Stimulated activated CD8-positive, alpha-beta memory T cell treated with anti-CD3 and anti-CD28 coated beads, Interleukin-4, amount 100 ng/mL, for 4 hours (primary cell): Measurements from ENCODE around the gene NR2E1.

Experiments used
- DNase-seq, 2 donors: peaks; one replicate each; pipeline ENCODE4 v3.0.0-alpha.2; 2020; ENCODE audit warnings: low read depth in 2 of 2, low spot score in 1 of 2

Gene NR2E1

GRCh38 chr6:108207013-108207412 lies 41.2 kb downstream of the NR2E1 start:
- DNase-seq = no peak

GRCh38 chr6:108209738-108210137 lies 43.9 kb downstream of the NR2E1 start:
- no peak for DNase-seq

- DNase-seq = no peak
Measured at GRCh38 chr6:108210556-108210955, 44.7 kb downstream of the NR2E1 start.

GRCh38 chr6:108211671-108212070 lies 45.8 kb downstream of the NR2E1 start:
- DNase-seq = no peak

- DNase-seq = no peak
Measured at GRCh38 chr6:108222064-108222463, 56.2 kb downstream of the NR2E1 start.

GRCh38 chr6:108222504-108222903 lies 56.7 kb downstream of the NR2E1 start:
- DNase-seq = no peak

GRCh38 chr6:108227290-108227689 lies 61.5 kb downstream of the NR2E1 start:
- DNase-seq = no peak

GRCh38 chr6:108228416-108228815 lies 62.6 kb downstream of the NR2E1 start:
- DNase-seq = no peak

GRCh38 chr6:108235127-108235526 lies 69.3 kb downstream of the NR2E1 start:
- DNase-seq = no peak

GRCh38 chr6:108236791-108237190 lies 71.0 kb downstream of the NR2E1 start:
- DNase-seq = no peak

GRCh38 chr6:108238322-108238721 lies 72.5 kb downstream of the NR2E1 start:
- DNase-seq = no peak
